GM12875 (cell line): ENCODE data around the gene CUBN.

Experiments
- H3K4me3 ChIP-seq: one replicate; pipeline ENCODE4 v1.5.1; 2011; ENCODE audit warnings: low read depth, low read length, control low read depth
- CTCF ChIP-seq: IDR thresholded peaks from 2 replicates; pipeline ENCODE4 v1.5.1; 2011; ENCODE audit warnings: low read depth, mild to moderate bottlenecking, control low read depth, inconsistent platforms, low read length, moderate library complexity, borderline replicate concordance; ENCODE audit not compliant: insufficient read depth

CUBN gene

GRCh38 chr10:16909271-16909767, 220.3 kb downstream of the CUBN start:
- TF ChIP-seq CTCF: no peak
- no peak overlapping the region for H3K4me3 ChIP-seq

GRCh38 chr10:16907687-16908086, 221.9 kb downstream of the CUBN start:
- H3K4me3 ChIP-seq: no peak overlapping the region
- TF ChIP-seq CTCF: no peak

- TF ChIP-seq CTCF: no peak
- no peak overlapping the region for H3K4me3 ChIP-seq
These were observed 224.3 kb downstream of the CUBN start for GRCh38 chr10:16905320-16905719.

GRCh38 chr10:16904639-16905061, 225.0 kb downstream of the CUBN start:
- no peak overlapping the region for H3K4me3 ChIP-seq
- TF ChIP-seq CTCF: no peak

GRCh38 chr10:16904049-16904448, 225.6 kb downstream of the CUBN start:
- no peak overlapping the region for H3K4me3 ChIP-seq
- no peak for TF ChIP-seq CTCF

GRCh38 chr10:16902606-16903005, 227.0 kb downstream of the CUBN start:
- no peak for TF ChIP-seq CTCF
- no peak overlapping the region for H3K4me3 ChIP-seq

GRCh38 chr10:16901106-16901505, 228.5 kb downstream of the CUBN start:
- no peak for TF ChIP-seq CTCF

More at GRCh38 chr10:16901106-16901505, 228.5 kb downstream of the CUBN start:
- no peak overlapping the region for H3K4me3 ChIP-seq
